GM21360 (cell line): ENCODE measurements around the gene CTNND2.
"Not testable (repeated sequence)": the region's sequence is repeated elsewhere in the genome, so short reads cannot be mapped to it uniquely, and the experiment has no call there.

Source experiments
- ATAC-seq: cut with Tn5 transposase; IDR thresholded peaks from one replicate; pipeline ENCODE4 v1.9.1; 2021; ENCODE audit warnings: mild to moderate bottlenecking, moderate library complexity; ENCODE audit not compliant: unreplicated experiment

The CTNND2 gene

GRCh38 chr5:11010429-11011210, 893.6 kb downstream of the CTNND2 start:
- ATAC-seq: no peak

GRCh38 chr5:11009576-11009975, 894.7 kb downstream of the CTNND2 start:
- ATAC-seq: no peak

- no peak for ATAC-seq
Observed at GRCh38 chr5:11007269-11007870, 896.9 kb downstream of the CTNND2 start.

GRCh38 chr5:11004523-11004922, 899.7 kb downstream of the CTNND2 start:
- ATAC-seq: not testable (repeated sequence)

GRCh38 chr5:11000515-11001353, 903.5 kb downstream of the CTNND2 start:
- ATAC-seq: no peak

- ATAC-seq: no peak
Observed at GRCh38 chr5:10999714-11000113, 904.5 kb downstream of the CTNND2 start.

GRCh38 chr5:10995891-10996290, 908.4 kb downstream of the CTNND2 start:
- no peak for ATAC-seq

- no peak for ATAC-seq
Observed at GRCh38 chr5:10994091-10994986, 909.9 kb downstream of the CTNND2 start.

- no peak for ATAC-seq
Observed at GRCh38 chr5:10990634-10991033, 913.6 kb downstream of the CTNND2 start.

- no peak for ATAC-seq
Observed at GRCh38 chr5:10989577-10990263, 914.5 kb downstream of the CTNND2 start.

- ATAC-seq: no peak
Observed at GRCh38 chr5:10988622-10989021, 915.6 kb downstream of the CTNND2 start.

GRCh38 chr5:10987925-10988504, 916.2 kb downstream of the CTNND2 start:
- ATAC-seq: peak; percentile 89

- no peak for ATAC-seq
Observed at GRCh38 chr5:10987276-10987924, 916.8 kb downstream of the CTNND2 start.

GRCh38 chr5:10985721-10986110, 918.5 kb downstream of the CTNND2 start:
- ATAC-seq: peak; percentile 54

GRCh38 chr5:10985091-10985720, 919.0 kb downstream of the CTNND2 start:
- no peak for ATAC-seq

- no peak for ATAC-seq
Observed at GRCh38 chr5:10984021-10984715, 920.1 kb downstream of the CTNND2 start.

- ATAC-seq: no peak
Observed at GRCh38 chr5:10982626-10983025, 921.6 kb downstream of the CTNND2 start.

GRCh38 chr5:10981932-10982331, 922.3 kb downstream of the CTNND2 start:
- ATAC-seq: no peak
